HL-60 (cell line): ENCODE data around the gene TRABD2B.

Experiments
- DNase-seq, 2 experiments: peaks; one replicate each; pipeline ENCODE4 v3.0.0-alpha.2; 2010 to 2020; ENCODE audit warnings: low read depth in 1 of 2, low spot score in 1 of 2
- H3K27ac ChIP-seq: fragments of 250-450 bp; sonication (Bioruptor Pico); replicated peaks from 2 replicates; pipeline ENCODE4 v1.5.1; 2020; ENCODE audit warnings: mild to moderate bottlenecking, moderate library complexity
- H3K27me3 ChIP-seq: fragments of 250-450 bp; sonication (Bioruptor Pico); 2 replicates; pipeline ENCODE4 v1.5.1; 2021; ENCODE audit warnings: mild to moderate bottlenecking, moderate library complexity; ENCODE audit not compliant: insufficient read depth, poor library complexity, severe bottlenecking
- H3K4me3 ChIP-seq: replicated peaks from 2 replicates; pipeline ENCODE4 v1.5.1; 2011; ENCODE audit warnings: mild to moderate bottlenecking, control low read depth, low read length; ENCODE audit not compliant: insufficient read depth
- GABPA ChIP-seq: IDR thresholded peaks from 2 replicates; pipeline ENCODE4 v1.6.1; 2012; ENCODE audit warnings: low read depth
- POLR2AphosphoS5 ChIP-seq: IDR thresholded peaks from 2 replicates; pipeline ENCODE4 v1.6.1; 2012; ENCODE audit warnings: low read depth
- SPI1 ChIP-seq: IDR thresholded peaks from 2 replicates; pipeline ENCODE4 v1.6.1; 2012; ENCODE audit warnings: low read depth, mild to moderate bottlenecking, borderline replicate concordance
- TF ChIP-seq, protein P1 (sequence below): IDR thresholded peaks from 2 replicates; pipeline ENCODE4 v1.6.1; 2012; ENCODE audit warnings: low read depth; ENCODE audit not compliant: insufficient replicate concordance
- TF ChIP-seq, protein P2 (sequence below): IDR thresholded peaks from one replicate; pipeline ENCODE4 v1.5.1; 2011; ENCODE audit warnings: low read length, control low read depth, inconsistent platforms; ENCODE audit not compliant: insufficient read depth

Gene TRABD2B

GRCh38 chr1:47843781-47844557 is 153.2 kb downstream of the TRABD2B start:
- DNase-seq: no peak
- Histone ChIP-seq H3K4me3 (no peak overlapping the region), H3K27ac (no peak overlapping the region), H3K27me3 (no peaks in the 10 kb centered on the region)
- TF ChIP-seq, protein P1, sequence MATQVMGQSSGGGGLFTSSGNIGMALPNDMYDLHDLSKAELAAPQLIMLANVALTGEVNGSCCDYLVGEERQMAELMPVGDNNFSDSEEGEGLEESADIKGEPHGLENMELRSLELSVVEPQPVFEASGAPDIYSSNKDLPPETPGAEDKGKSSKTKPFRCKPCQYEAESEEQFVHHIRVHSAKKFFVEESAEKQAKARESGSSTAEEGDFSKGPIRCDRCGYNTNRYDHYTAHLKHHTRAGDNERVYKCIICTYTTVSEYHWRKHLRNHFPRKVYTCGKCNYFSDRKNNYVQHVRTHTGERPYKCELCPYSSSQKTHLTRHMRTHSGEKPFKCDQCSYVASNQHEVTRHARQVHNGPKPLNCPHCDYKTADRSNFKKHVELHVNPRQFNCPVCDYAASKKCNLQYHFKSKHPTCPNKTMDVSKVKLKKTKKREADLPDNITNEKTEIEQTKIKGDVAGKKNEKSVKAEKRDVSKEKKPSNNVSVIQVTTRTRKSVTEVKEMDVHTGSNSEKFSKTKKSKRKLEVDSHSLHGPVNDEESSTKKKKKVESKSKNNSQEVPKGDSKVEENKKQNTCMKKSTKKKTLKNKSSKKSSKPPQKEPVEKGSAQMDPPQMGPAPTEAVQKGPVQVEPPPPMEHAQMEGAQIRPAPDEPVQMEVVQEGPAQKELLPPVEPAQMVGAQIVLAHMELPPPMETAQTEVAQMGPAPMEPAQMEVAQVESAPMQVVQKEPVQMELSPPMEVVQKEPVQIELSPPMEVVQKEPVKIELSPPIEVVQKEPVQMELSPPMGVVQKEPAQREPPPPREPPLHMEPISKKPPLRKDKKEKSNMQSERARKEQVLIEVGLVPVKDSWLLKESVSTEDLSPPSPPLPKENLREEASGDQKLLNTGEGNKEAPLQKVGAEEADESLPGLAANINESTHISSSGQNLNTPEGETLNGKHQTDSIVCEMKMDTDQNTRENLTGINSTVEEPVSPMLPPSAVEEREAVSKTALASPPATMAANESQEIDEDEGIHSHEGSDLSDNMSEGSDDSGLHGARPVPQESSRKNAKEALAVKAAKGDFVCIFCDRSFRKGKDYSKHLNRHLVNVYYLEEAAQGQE: no peak
- TF ChIP-seq SPI1: no peak
- TF ChIP-seq GABPA: no peak
- no peak for TF ChIP-seq POLR2AphosphoS5
- TF ChIP-seq, protein P2, sequence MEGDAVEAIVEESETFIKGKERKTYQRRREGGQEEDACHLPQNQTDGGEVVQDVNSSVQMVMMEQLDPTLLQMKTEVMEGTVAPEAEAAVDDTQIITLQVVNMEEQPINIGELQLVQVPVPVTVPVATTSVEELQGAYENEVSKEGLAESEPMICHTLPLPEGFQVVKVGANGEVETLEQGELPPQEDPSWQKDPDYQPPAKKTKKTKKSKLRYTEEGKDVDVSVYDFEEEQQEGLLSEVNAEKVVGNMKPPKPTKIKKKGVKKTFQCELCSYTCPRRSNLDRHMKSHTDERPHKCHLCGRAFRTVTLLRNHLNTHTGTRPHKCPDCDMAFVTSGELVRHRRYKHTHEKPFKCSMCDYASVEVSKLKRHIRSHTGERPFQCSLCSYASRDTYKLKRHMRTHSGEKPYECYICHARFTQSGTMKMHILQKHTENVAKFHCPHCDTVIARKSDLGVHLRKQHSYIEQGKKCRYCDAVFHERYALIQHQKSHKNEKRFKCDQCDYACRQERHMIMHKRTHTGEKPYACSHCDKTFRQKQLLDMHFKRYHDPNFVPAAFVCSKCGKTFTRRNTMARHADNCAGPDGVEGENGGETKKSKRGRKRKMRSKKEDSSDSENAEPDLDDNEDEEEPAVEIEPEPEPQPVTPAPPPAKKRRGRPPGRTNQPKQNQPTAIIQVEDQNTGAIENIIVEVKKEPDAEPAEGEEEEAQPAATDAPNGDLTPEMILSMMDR: no peak

GRCh38 chr1:47843059-47843458 is 154.1 kb downstream of the TRABD2B start:
- no peak for DNase-seq

DNA sequence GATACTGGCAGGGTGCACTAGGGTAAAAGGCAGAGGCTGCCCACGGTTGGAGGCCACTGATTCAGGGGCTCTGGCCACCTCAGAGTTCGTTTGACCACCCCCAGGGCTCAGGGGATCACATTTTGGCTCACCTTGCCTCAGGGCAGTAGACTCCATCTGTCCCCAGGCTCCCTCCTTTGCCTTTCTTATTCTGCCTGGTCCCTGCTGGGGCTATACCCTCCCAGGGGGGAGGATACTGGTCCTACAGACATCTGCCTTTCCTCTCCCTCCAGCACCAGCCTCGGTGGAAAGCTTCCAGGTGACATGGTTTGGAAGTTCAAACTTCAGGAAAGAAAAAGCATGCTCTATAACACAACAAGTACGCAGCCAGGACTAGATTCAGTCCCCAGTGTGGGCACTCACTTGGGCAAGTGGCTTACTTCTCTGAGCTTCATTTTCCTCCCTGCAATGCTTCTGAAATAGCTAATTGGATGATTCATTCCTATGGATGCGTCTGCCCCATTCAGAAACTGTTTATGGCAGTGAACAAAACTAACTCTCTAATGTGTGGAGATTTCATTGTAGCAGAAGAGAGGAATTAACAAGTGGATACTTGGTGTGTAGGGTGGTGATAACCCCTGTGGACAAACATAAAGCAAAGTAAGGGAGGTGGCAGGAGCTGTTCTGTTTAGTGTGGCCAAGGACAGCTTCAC is 154.8 kb downstream of the TRABD2B start:
- H3K27ac ChIP-seq: no peak overlapping the region
- no peak overlapping the region for H3K4me3 ChIP-seq
- TF ChIP-seq SPI1 (no peak), GABPA (no peak), POLR2AphosphoS5 (no peak)
- TF ChIP-seq, protein P1: no peak
- TF ChIP-seq, protein P2: no peak
- no peak for DNase-seq
- no peaks in the 10 kb centered on the region for H3K27me3 ChIP-seq

More at GRCh38 chr1:47843059-47843458, 154.1 kb downstream of the TRABD2B start:
- H3K4me3 ChIP-seq: no peak overlapping the region
- TF ChIP-seq, protein P1: no peak
- TF ChIP-seq GABPA: no peak
- TF ChIP-seq, protein P2: no peak
- TF ChIP-seq POLR2AphosphoS5: no peak
- TF ChIP-seq SPI1: no peak
- no peak overlapping the region for H3K27ac ChIP-seq
- H3K27me3 ChIP-seq: no peaks in the 10 kb centered on the region
